ENCODE results near the gene OTC.

OTC gene

GRCh38 chrX:38352362-38352761, at the start of gene OTC:
OTC (plus strand) TSS chrX:38352604; CDS start chrX:38352697, 93 bp downstream.
- no peak for DNase-seq

- no peak for DNase-seq
These were observed 48.4 kb upstream of the OTC start for GRCh38 chrX:38304010-38304409.

- no peak for DNase-seq
These were observed 46.4 kb upstream of the OTC start for GRCh38 chrX:38305971-38306370.

- DNase-seq, result no peak
These were observed 40.7 kb upstream of the OTC start for GRCh38 chrX:38311743-38312142.

- DNase-seq, result no peak
These were observed 40.0 kb upstream of the OTC start for GRCh38 chrX:38312436-38312835.

- DNase-seq, result no peak
These were observed 39.2 kb upstream of the OTC start for GRCh38 chrX:38313190-38313589.

- DNase-seq, result no peak
These were observed 37.2 kb upstream of the OTC start for GRCh38 chrX:38315186-38315585.

GRCh38 chrX:38318196-38318595, 34.2 kb upstream of the OTC start:
- no peak for DNase-seq

GRCh38 chrX:38318606-38319005, 33.8 kb upstream of the OTC start:
- DNase-seq, result no peak

- no peak for DNase-seq
These were observed 31.6 kb upstream of the OTC start for GRCh38 chrX:38320819-38321218.

- no peak for DNase-seq
These were observed 26.3 kb upstream of the OTC start for GRCh38 chrX:38326086-38326485.

- DNase-seq, result peak; percentile 73 to 85
These were observed 25.2 kb upstream of the OTC start, which contains the start of gene RPGR for GRCh38 chrX:38327007-38327774. RPGR (minus strand) TSS chrX:38327509; CDS start chrX:38327367, 142 bp downstream.

- DNase-seq, result no peak
These were observed 24.7 kb upstream of the OTC start for GRCh38 chrX:38327775-38328081.

GRCh38 chrX:38332505-38332904, 19.9 kb upstream of the OTC start:
- DNase-seq, result no peak

- peak in 1 of 2 donors; percentile 9 for DNase-seq
These were observed 17.0 kb upstream of the OTC start for GRCh38 chrX:38335382-38335781.

GRCh38 chrX:38336538-38337240, 15.7 kb upstream of the OTC start:
- no peak for DNase-seq

GRCh38 chrX:38341442-38341841, 11.0 kb upstream of the OTC start:
- no peak for DNase-seq

- DNase-seq, result no peak
These were observed 9.3 kb upstream of the OTC start for GRCh38 chrX:38342853-38343778.

GRCh38 chrX:38346150-38346549, 6.3 kb upstream of the OTC start:
- no peak for DNase-seq

GRCh38 chrX:38347136-38347535, 5.3 kb upstream of the OTC start:
- DNase-seq, result peak in 1 of 2 donors; percentile 7

- no peak for DNase-seq
These were observed 1.1 kb upstream of the OTC start for GRCh38 chrX:38351346-38351745.

- no peak for DNase-seq
These were observed 4.0 kb downstream of the OTC start for GRCh38 chrX:38356401-38356800.
